Suprapubic skin (tissue), 4 donors: ENCODE measurements around the gene ZBTB20. TPM values are rescaled to one million over a fixed set of nuclear protein-coding genes. Genes with fewer than 3 reads are reported as not detected.

ENCODE experiments used
- DNase-seq, 2 donors: peaks; one replicate each; pipeline ENCODE4 v3.0.0-alpha.2; 2019; ENCODE audit warnings: low spot score in 2 of 2
- H3K27ac ChIP-seq: fragments of 200-600 bp; sonication (generic); one replicate; pipeline ENCODE4 v1.5.1; 2019
- H3K27me3 ChIP-seq: fragments of 200-600 bp; sonication (generic); one replicate; pipeline ENCODE4 v1.5.1; 2019
- H3K36me3 ChIP-seq: fragments of 200-600 bp; sonication (generic); one replicate; pipeline ENCODE4 v1.5.1; 2019
- H3K4me1 ChIP-seq: fragments of 200-600 bp; sonication (generic); one replicate; pipeline ENCODE4 v1.5.1; 2019
- H3K4me3 ChIP-seq: fragments of 200-600 bp; sonication (generic); one replicate; pipeline ENCODE4 v1.5.1; 2019; ENCODE audit warnings: mild to moderate bottlenecking
- H3K9me3 ChIP-seq: fragments of 200-600 bp; sonication (generic); one replicate; pipeline ENCODE4 v1.5.1; 2019
- CTCF ChIP-seq, 2 donors: fragments of 200-600 bp in 1 of 2; fragments of 450-650 bp in 1 of 2; sonication (generic) in 1 of 2; IDR thresholded peaks; one replicate each; pipeline ENCODE4 v1.5.1; 2016 to 2019; ENCODE audit warnings: antibody characterized with exemption in 2 of 2, mild to moderate bottlenecking in 1 of 2, moderate library complexity in 1 of 2
- EP300 ChIP-seq: sonication (generic); formaldehyde crosslinking; IDR thresholded peaks from one replicate; pipeline ENCODE4 v1.6.1; 2017; ENCODE audit warnings: antibody characterized with exemption
- POLR2A ChIP-seq, 2 donors: fragments of 450-650 bp; IDR thresholded peaks; one replicate each; pipeline ENCODE4 v1.6.1; 2017; ENCODE audit warnings: antibody characterized with exemption in 2 of 2, mild to moderate bottlenecking in 2 of 2, moderate library complexity in 2 of 2
- POLR2AphosphoS5 ChIP-seq, 3 donors: sonication (generic); formaldehyde crosslinking; IDR thresholded peaks; one replicate each; pipeline ENCODE4 v1.6.1; 2017; ENCODE audit warnings: antibody characterized with exemption in 3 of 3
- WGBS: methylation state at CpG from one replicate; pipeline ENCODE4 v1.1.5; 2018; 5-methylcytosine and 5-hydroxymethylcytosine counted together
- total RNA-seq, 4 donors: library from RNA; depleted of rRNA; stranded (reverse); fragments of >200 nt; gene quantifications; one replicate each; pipeline ENCODE4 v1.1.0, GENCODE V29; 2016

ZBTB20 gene
- total RNA-seq, 4 donors from 2014 or later: 23.6 to 77.2 (median 39.4) TPM

- H3K36me3 ChIP-seq: no peaks in the 10 kb centered on the region
- no peak for DNase-seq
- H3K27ac ChIP-seq: no peak overlapping the region
- H3K27me3 ChIP-seq: no peaks in the 10 kb centered on the region
- no peak overlapping the region for H3K4me3 ChIP-seq
- TF ChIP-seq EP300 (no peak), CTCF (IDR thresholded peaks at IDR 0.05) (no peak), POLR2AphosphoS5 (IDR thresholded peaks at IDR 0.05) (no peak), POLR2A (IDR thresholded peaks at IDR 0.05) (no peak)
- WGBS: 79% methylated on average over 3 of the region's 3 CpGs
- no peaks in the 10 kb centered on the region for H3K4me1 ChIP-seq
- H3K9me3 ChIP-seq: no peaks in the 10 kb centered on the region
Observed at GRCh38 chr3:114892880-114893279, 254.2 kb downstream of the ZBTB20 start.

GRCh38 chr3:114892131-114892879, 254.8 kb downstream of the ZBTB20 start:
- H3K27ac ChIP-seq: no peak overlapping the region
- H3K27me3 ChIP-seq: no peaks in the 10 kb centered on the region
- no peak for DNase-seq
- H3K9me3 ChIP-seq: no peaks in the 10 kb centered on the region
- H3K36me3 ChIP-seq: no peaks in the 10 kb centered on the region
- TF ChIP-seq CTCF (IDR thresholded peaks at IDR 0.05) (no peak), EP300 (no peak), POLR2AphosphoS5 (IDR thresholded peaks at IDR 0.05) (no peak), POLR2A (IDR thresholded peaks at IDR 0.05) (no peak)
- WGBS: 92% methylated on average over 2 of the region's 2 CpGs
- H3K4me1 ChIP-seq: no peaks in the 10 kb centered on the region
- no peak overlapping the region for H3K4me3 ChIP-seq

GRCh38 chr3:114887806-114888205, 259.3 kb downstream of the ZBTB20 start:
- Histone ChIP-seq H3K36me3 (no peaks in the 10 kb centered on the region), H3K27ac (no peak overlapping the region), H3K4me3 (no peak overlapping the region), H3K4me1 (no peaks in the 10 kb centered on the region), H3K27me3 (no peaks in the 10 kb centered on the region), H3K9me3 (no peaks in the 10 kb centered on the region)
- WGBS: 52% methylated on average over 3 of the region's 3 CpGs
- DNase-seq: no peak
- TF ChIP-seq POLR2A (IDR thresholded peaks at IDR 0.05) (no peak), EP300 (no peak), POLR2AphosphoS5 (IDR thresholded peaks at IDR 0.05) (no peak), CTCF (IDR thresholded peaks at IDR 0.05) (no peak)

- H3K36me3 ChIP-seq: no peaks in the 10 kb centered on the region
- TF ChIP-seq EP300 (no peak), POLR2AphosphoS5 (IDR thresholded peaks at IDR 0.05) (no peak), CTCF (IDR thresholded peaks at IDR 0.05) (no peak), POLR2A (IDR thresholded peaks at IDR 0.05) (no peak)
- DNase-seq: no peak
- no peak overlapping the region for H3K27ac ChIP-seq
- WGBS: 98% methylated on average over 4 of the region's 4 CpGs
- no peaks in the 10 kb centered on the region for H3K4me1 ChIP-seq
- H3K9me3 ChIP-seq: no peaks in the 10 kb centered on the region
- no peaks in the 10 kb centered on the region for H3K27me3 ChIP-seq
- H3K4me3 ChIP-seq: no peak overlapping the region
Observed at GRCh38 chr3:114886905-114887304, 260.2 kb downstream of the ZBTB20 start.

GRCh38 chr3:114884213-114884923, 262.7 kb downstream of the ZBTB20 start:
- no peaks in the 10 kb centered on the region for H3K36me3 ChIP-seq

More at GRCh38 chr3:114884213-114884923, 262.7 kb downstream of the ZBTB20 start:
- TF ChIP-seq POLR2AphosphoS5 (IDR thresholded peaks at IDR 0.05) (no peak), POLR2A (IDR thresholded peaks at IDR 0.05) (no peak), EP300 (no peak), CTCF (IDR thresholded peaks at IDR 0.05) (no peak)
- no peak for DNase-seq
- Histone ChIP-seq H3K27me3 (no peaks in the 10 kb centered on the region), H3K4me3 (no peak overlapping the region), H3K9me3 (no peaks in the 10 kb centered on the region), H3K27ac (no peak overlapping the region), H3K4me1 (peaks cover 8% of the 10 kb centered on the region)
- 96% methylated on average over 8 of the region's 8 CpGs for WGBS
